SK-N-MC (cell line): ENCODE results near the gene AHRR.
A peak's percentile ranks its signal among the peaks of the same experiment; 100 is the strongest.
"Not testable (repeated sequence)": the region's sequence is repeated elsewhere in the genome, so short reads cannot be mapped to it uniquely, and the experiment has no call there.

Experiments used
- DNase-seq: peaks from one replicate; pipeline ENCODE4 v3.0.0-alpha.2; 2011; ENCODE audit warnings: low read depth, low spot score
- H3K27ac ChIP-seq: fragments of 200-600 bp; sonication (generic); 2 replicates; pipeline ENCODE4 v1.5.1; 2016; ENCODE audit warnings: mixed run types
- H3K36me3 ChIP-seq: fragments of 200-600 bp; sonication (generic); 2 replicates; pipeline ENCODE4 v1.6.1; 2017; ENCODE audit warnings: antibody characterized with exemption, low read length, mixed read lengths; ENCODE audit not compliant: insufficient read depth
- H3K4me3 ChIP-seq: fragments of 200-600 bp; sonication (generic); 2 replicates; pipeline ENCODE4 v1.5.1; 2016
- H3K9ac ChIP-seq: fragments of 200-600 bp; sonication (generic); 2 replicates; pipeline ENCODE4 v1.8.0; 2017; ENCODE audit warnings: mixed run types, mixed read lengths; ENCODE audit not compliant: insufficient read length
- H3K9me3 ChIP-seq: fragments of 200-600 bp; sonication (generic); 2 replicates; pipeline ENCODE4 v1.6.1; 2017; ENCODE audit warnings: low read depth, mild to moderate bottlenecking, antibody characterized with exemption, low read length, moderate library complexity, mixed read lengths
- EZH2 ChIP-seq: fragments of 200-600 bp; sonication (generic); IDR thresholded peaks from one replicate; pipeline ENCODE4 v1.6.1; 2017; ENCODE audit warnings: antibody characterized with exemption
- FOXP2 ChIP-seq: optimal IDR thresholded peaks from 2 replicates; pipeline ENCODE3; 2011; ENCODE audit warnings: mild to moderate bottlenecking, moderate library complexity; ENCODE audit not compliant: insufficient read depth; ENCODE audit errors: extremely low read length, control extremely low read depth
- POLR2AphosphoS5 ChIP-seq: IDR thresholded peaks from 2 replicates; pipeline ENCODE4 v1.6.1; 2012; ENCODE audit warnings: mild to moderate bottlenecking, low read depth, low read length, borderline replicate concordance

AHRR gene

DNA sequence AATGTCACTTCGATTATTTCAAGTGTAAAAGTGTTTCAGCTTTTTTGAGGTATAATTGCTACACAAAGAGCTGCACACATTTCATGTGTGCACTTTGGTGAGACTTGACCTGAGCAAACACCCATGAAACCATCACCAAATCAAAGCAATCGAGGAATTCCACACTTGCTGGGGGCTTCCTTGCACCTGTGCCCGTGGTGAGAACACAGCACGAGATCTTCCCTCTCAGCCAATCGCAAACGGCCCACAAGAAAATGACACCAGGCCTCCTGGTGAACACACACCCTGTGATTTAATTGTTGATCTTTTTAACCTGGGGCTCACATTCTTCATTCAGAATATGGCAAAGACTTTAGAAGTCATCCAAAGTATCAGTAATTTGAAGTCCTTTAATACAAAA lies 24.1 kb upstream of the AHRR start:
- DNase-seq, H3K4me3 ChIP-seq, H3K9ac ChIP-seq, H3K9me3 ChIP-seq, H3K36me3 ChIP-seq: not testable (repeated sequence)
- peak overlapping the region; percentile 64 for H3K27ac ChIP-seq

DNA sequence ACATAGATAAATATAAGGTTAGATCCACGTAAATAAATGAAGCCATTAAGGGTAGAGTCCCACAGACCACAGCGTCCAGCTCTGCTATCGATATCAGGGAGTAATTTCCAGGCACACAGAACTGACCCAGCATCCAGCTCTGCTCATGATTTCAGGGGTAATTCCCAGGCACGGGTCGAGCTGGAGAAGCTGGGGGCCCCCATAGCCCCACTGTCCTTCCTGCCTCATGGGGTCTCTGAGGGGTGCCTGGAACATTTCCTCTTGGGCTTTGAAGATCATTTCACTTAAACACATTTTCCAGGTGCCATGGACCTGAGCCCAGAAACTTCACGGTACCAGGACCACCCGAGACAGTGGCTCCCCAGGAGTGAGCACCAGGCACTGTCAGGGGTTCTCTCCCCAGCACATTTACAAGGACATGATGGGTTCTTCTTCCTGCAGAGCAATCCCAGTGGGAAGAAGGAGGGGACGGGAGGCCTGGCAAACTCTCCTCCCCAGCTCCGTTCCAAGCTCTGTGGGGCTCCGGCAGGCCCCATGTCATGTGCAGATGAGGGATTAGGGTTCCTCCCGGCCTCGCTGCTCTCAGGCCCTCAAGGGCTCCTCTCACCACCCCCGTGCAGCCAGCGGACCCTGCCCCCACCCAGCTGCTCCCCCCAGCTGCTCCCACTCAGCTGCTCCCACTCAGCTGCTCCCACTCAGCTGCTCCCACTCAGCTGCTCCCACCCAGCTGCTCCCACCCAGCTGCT lies 23.4 kb upstream of the AHRR start:
- H3K36me3 ChIP-seq, DNase-seq, H3K4me3 ChIP-seq, H3K9ac ChIP-seq, H3K9me3 ChIP-seq: not testable (repeated sequence)
- H3K27ac ChIP-seq, result peak overlapping the region; percentile 7; the same call in 1 of the 2 replicates

DNA sequence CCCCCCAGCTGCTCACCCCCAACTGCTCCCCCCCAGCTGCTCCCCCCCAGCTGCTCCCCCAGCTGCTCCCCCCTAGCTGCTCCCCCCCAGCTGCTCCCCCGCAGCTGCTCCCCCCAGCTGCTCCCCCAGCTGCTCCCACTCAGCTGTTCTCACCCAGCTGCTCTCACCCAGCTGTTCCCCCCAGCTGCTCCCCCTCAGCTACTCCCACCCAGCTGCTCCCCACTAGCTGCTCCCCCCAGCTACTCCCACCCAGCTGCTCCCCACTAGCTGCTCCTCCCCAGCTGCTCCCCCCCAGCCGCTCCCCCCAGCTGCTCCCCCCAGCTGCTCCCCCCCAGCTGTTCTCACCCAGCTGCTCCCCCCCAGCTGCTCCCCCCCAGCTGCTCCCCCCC lies 22.8 kb upstream of the AHRR start:
- no peak overlapping the region for H3K9ac ChIP-seq
- TF ChIP-seq EZH2 (no peak), POLR2AphosphoS5 (no peak), FOXP2 (no peak)

DNA sequence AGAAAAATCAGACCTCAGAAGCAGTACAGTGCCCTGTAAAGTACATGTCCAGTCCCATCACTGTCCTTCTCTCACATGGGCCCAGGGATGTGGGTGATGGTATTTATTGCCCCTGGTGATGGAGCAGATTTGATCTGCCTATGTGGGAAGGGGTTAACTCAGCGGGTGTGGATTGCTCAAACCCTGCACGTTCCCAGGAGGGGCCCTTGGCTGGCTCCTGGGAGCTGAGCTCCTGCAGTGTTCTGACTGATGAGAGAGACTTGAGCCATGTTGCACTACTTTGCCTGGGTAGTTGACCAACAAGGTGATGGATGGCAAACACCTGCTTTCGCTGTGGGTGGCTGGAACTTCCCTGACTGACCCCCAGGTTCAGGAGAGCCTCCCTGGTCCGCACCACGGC lies 21.6 kb upstream of the AHRR start:
- not testable (repeated sequence) for H3K36me3 ChIP-seq, H3K9ac ChIP-seq, H3K4me3 ChIP-seq, DNase-seq, H3K27ac ChIP-seq, H3K9me3 ChIP-seq

More for the DNA sequence above, 22.8 kb upstream of the AHRR start:
- no peaks in the 10 kb centered on the region for H3K36me3 ChIP-seq
- no peak overlapping the region for H3K4me3 ChIP-seq
- no peak overlapping the region for H3K27ac ChIP-seq
- H3K9me3 ChIP-seq, result no peaks in the 10 kb centered on the region
- DNase-seq, result no peak

DNA sequence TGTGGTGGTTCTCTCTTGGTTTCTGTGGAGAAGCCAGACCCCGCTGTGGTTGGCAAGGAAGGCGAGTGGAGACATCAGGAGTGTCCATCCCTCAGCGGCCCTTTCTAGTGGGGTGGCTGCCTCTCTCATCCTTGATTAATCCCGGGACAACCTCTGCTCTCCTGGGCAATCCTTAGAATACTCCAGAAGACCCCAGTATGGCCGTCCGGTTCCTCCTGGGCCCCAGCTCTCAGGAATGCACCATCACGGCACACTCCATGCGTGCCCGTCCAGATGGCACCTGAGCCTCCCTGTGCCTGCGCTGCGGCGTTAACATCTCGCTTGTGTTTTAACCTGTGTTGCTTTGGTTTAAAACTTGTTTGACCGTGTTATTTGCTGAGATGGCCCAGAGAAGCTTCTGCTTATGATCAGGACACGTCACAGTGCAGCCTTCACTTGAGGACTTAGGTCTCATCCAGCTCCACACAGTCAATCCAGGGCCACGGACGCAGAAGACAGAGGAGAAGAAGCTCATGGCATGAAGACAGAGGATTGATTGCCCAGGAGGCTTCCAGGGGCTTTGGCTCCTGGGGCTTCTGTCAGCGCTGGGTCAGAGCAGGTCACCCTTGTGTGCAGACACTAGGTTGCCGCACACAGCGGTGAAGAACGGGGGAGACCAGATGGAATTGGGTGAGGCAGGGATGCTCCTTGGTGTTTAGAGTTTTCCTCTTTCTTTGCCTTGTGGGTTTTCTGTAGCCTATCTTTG lies 20.7 kb upstream of the AHRR start:
- not testable (repeated sequence) for H3K4me3 ChIP-seq, DNase-seq, H3K27ac ChIP-seq, H3K9me3 ChIP-seq, H3K36me3 ChIP-seq, H3K9ac ChIP-seq

DNA sequence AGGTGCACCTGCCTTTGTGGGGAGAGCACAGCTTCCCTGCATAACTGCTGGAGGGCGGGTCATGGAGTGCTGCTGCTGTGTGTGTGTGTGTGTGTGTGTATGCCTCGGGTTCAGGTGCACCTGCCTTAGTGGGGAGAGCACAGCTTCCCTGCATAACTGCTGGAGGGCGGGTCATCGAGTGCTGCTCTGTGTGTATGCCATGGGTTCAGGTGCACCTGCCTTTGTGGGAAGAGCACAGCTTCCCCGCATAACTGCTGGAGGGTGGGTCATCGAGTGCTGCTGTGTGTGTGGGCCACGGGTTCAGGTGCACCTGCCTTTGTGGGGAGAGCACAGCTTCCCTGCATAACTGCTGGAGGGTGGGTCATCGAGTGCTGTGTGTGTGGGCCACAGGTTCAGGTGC lies 19.1 kb upstream of the AHRR start:
- DNase-seq, H3K27ac ChIP-seq, H3K9ac ChIP-seq, H3K9me3 ChIP-seq, H3K4me3 ChIP-seq, H3K36me3 ChIP-seq: not testable (repeated sequence)

DNA sequence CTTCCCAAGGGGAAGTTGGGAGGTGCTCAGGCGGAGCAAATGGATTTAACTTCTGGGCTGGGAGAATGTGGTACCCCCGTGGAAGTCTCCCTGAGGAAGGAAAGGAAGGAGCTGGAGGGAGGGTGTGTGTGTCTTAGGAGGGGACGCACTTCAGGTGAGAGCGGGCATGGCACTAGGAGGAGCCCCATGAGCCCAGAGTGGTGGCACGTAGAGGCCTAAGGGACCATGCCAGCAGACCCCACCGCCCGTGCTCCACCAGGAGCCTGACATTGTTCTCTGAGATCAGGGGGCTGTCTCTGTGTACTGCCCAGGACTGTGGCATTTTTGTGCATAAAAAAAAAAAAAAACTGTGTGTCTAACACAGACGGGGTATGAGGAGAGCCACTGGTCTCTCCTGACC lies 18.5 kb upstream of the AHRR start:
- TF ChIP-seq EZH2 (no peak), FOXP2 (no peak), POLR2AphosphoS5 (no peak)
- Histone ChIP-seq H3K4me3 (no peak overlapping the region), H3K9ac (no peak overlapping the region), H3K27ac (no peak overlapping the region), H3K36me3 (peaks cover 3% of the 10 kb centered on the region), H3K9me3 (no peaks in the 10 kb centered on the region)
- no peak for DNase-seq

DNA sequence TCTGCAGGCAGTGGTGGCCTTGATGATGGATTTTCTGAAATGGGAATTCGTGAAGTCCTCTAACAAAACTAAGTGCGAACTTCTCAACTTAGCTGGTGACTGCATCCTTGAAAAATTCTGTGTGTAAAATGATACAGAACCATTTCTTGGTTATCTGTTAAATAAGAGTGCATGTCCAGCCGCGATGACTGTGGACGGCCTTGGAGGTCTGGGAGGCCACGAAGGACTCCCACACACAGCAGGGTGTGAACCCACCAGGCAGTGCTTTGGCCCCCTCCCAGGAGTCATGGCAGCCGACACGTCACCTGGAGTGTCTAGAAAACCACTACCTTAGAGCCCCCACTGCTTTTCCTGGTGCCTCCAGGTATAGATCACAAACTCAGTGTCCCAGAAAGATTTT lies 17.8 kb upstream of the AHRR start:
- not testable (repeated sequence) for H3K36me3 ChIP-seq, H3K9me3 ChIP-seq, DNase-seq, H3K27ac ChIP-seq, H3K4me3 ChIP-seq, H3K9ac ChIP-seq

DNA sequence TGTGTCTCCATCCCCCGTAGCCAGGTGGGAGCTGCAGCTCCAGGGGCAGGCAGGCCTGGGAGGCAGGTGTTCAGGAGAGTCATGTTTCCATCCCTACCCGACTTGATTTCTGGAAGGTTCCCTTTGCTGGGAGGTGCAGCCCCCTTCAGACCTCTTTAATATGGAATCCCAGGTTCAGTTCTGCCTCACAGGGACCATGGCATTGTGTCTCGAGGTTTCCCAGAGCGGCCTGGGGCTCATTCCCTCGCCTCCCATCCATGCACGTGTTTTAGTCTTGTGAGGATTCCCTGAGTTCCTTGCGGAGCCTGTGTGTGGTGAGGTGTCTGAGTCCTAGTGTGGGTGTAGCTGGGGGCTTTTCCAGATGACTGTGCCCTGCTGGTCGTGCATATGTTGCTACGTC lies 16.5 kb upstream of the AHRR start:
- Histone ChIP-seq H3K27ac (no peak overlapping the region), H3K9ac (no peak overlapping the region), H3K36me3 (peaks cover 3% of the 10 kb centered on the region), H3K9me3 (no peaks in the 10 kb centered on the region), H3K4me3 (no peak overlapping the region)
- TF ChIP-seq POLR2AphosphoS5 (no peak), EZH2 (no peak), FOXP2 (no peak)
- no peak for DNase-seq

DNA sequence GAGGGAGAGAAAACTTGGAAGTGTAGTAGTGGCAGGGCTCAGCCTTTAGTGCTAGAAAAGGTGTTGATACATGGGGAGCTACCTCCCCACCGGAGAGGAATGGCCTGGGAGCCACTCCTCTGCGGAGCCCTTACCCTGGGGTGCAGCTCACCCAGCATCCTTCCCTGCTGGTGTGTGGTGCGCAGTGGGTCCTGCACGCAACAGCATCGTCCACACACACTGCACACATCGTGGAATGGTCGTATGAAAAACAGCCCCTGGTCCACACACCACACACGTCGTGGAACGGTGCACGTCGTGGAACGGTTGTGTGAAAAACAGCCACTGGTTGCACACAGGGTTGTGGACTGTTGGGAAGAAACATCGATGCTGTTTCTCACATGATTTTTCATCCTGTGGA lies 16.1 kb upstream of the AHRR start:
- Histone ChIP-seq H3K36me3 (peaks cover 3% of the 10 kb centered on the region), H3K9ac (no peak overlapping the region), H3K9me3 (no peaks in the 10 kb centered on the region), H3K4me3 (no peak overlapping the region), H3K27ac (no peak overlapping the region)
- no peak for DNase-seq
- TF ChIP-seq POLR2AphosphoS5, result no peak
- no peak for TF ChIP-seq EZH2
- no peak for TF ChIP-seq FOXP2
